PC-3 (cell line): ENCODE data around the gene CHKA. TPM values are rescaled to one million over a fixed set of nuclear protein-coding genes. Genes with fewer than 3 reads are reported as not detected.

Source experiments
- ATAC-seq: fragments of 200-7000 bp; cut with Tn5 transposase; 2 replicates; pipeline ENCODE4 v1.9.1; 2020; ENCODE audit warnings: mild to moderate bottlenecking, moderate library complexity
- BruUV-seq: library from RNA; stranded (reverse); fragments of 400-500 nt; replicated peaks from 2 replicates; lab custom pipeline; 2021; lab: Mats Ljungman, UMichigan
- CTCF ChIA-PET: fragments of 300-600 bp; sonication (Branson Sonifier 250); formaldehyde crosslinking; loops from one replicate; lab custom pipeline; 2022; ENCODE audit warnings: antibody characterized with exemption; lab: Charles Lee
- POLR2A ChIA-PET: fragments of 300-600 bp; sonication (Branson Sonifier 250); formaldehyde crosslinking; loops from one replicate; lab custom pipeline; 2022; ENCODE audit warnings: antibody characterized with exemption; ENCODE audit not compliant: unreplicated experiment; lab: Charles Lee
- DNase-seq: peaks from one replicate; pipeline ENCODE4 v3.0.0-alpha.2; 2015
- H2AFZ ChIP-seq: fragments of 300-600 bp; sonication (generic); 2 replicates; pipeline ENCODE4 v1.6.0; 2016; ENCODE audit warnings: antibody characterized with exemption, low read length
- H3F3A ChIP-seq: fragments of 300-600 bp; sonication (generic); one replicate; pipeline ENCODE4 v1.6.0; 2017; ENCODE audit warnings: antibody characterized with exemption, low read length, control low read depth, mild to moderate bottlenecking; ENCODE audit not compliant: unreplicated experiment
- H3K27ac ChIP-seq: fragments of 300-600 bp; sonication (generic); 2 replicates; pipeline ENCODE4 v1.5.1; 2016; ENCODE audit warnings: mild to moderate bottlenecking, low read length
- H3K27me3 ChIP-seq: fragments of 300-600 bp; sonication (generic); 2 replicates; pipeline ENCODE4 v1.6.1; 2016; ENCODE audit warnings: low read length, mixed read lengths
- H3K36me3 ChIP-seq: fragments of 300-600 bp; sonication (generic); 2 replicates; pipeline ENCODE4 v1.6.1; 2016; ENCODE audit warnings: low read depth, mixed run types, low read length, mixed read lengths
- H3K4me1 ChIP-seq: fragments of 300-600 bp; sonication (generic); 2 replicates; pipeline ENCODE4 v1.5.1; 2016; ENCODE audit warnings: low read length; ENCODE audit not compliant: insufficient read depth
- H3K4me2 ChIP-seq: fragments of 300-600 bp; sonication (generic); 2 replicates; pipeline ENCODE4 v1.6.0; 2016; ENCODE audit warnings: low read length
- H3K4me3 ChIP-seq: fragments of 300-600 bp; sonication (generic); 2 replicates; pipeline ENCODE4 v1.5.1; 2016; ENCODE audit warnings: mild to moderate bottlenecking, low read length, mixed read lengths
- H3K79me2 ChIP-seq: fragments of 300-600 bp; sonication (generic); 2 replicates; pipeline ENCODE4 v1.6.1; 2017; ENCODE audit warnings: low read length, mixed read lengths
- H3K9ac ChIP-seq: fragments of 300-600 bp; sonication (generic); 2 replicates; pipeline ENCODE4 v1.6.0; 2016; ENCODE audit warnings: mild to moderate bottlenecking, low read length
- H3K9me2 ChIP-seq: fragments of 300-600 bp; sonication (generic); replicated peaks from 2 replicates; pipeline ENCODE4 v1.6.1; 2016; ENCODE audit warnings: mixed run types, low read length, mixed read lengths
- H3K9me3 ChIP-seq: fragments of 300-600 bp; sonication (generic); 2 replicates; pipeline ENCODE4 v1.6.1; 2016; ENCODE audit warnings: low read length, mixed read lengths
- H4K20me1 ChIP-seq: fragments of 300-600 bp; sonication (generic); 2 replicates; pipeline ENCODE4 v1.6.1; 2016; ENCODE audit warnings: low read length, mixed read lengths
- EZH2 ChIP-seq: fragments of 300-600 bp; sonication (generic); IDR thresholded peaks from one replicate; pipeline ENCODE4 v1.6.1; 2017; ENCODE audit warnings: antibody characterized with exemption, mild to moderate bottlenecking, low read length; ENCODE audit not compliant: unreplicated experiment
- EZH2phosphoT487 ChIP-seq: fragments of 300-600 bp; sonication (generic); IDR thresholded peaks from 2 replicates; pipeline ENCODE4 v1.6.1; 2018; ENCODE audit warnings: mild to moderate bottlenecking, antibody characterized with exemption, low read length, borderline replicate concordance
- intact Hi-C: fragments of 100-400 bp; cut with micrococcal nuclease; formaldehyde crosslinking; loops from 2 replicates; pipeline ENCODE4 v1.9.0; 2023
- total RNA-seq: library from RNA; depleted of rRNA; stranded (reverse); fragments of >200 nt; gene quantifications from 2 replicates; pipeline ENCODE4 v1.2.3, GENCODE V29; 2014
- TF ChIP-seq, protein P1 (sequence below): fragments of 300-600 bp; sonication (generic); conservative IDR thresholded peaks from 2 replicates; pipeline ENCODE4 v1.5.1; 2017; ENCODE audit warnings: antibody characterized with exemption, low read depth, mild to moderate bottlenecking, low read length

Gene CHKA
- total RNA-seq, 1 experiment from 2014 or later: 57.5 TPM

DNA sequence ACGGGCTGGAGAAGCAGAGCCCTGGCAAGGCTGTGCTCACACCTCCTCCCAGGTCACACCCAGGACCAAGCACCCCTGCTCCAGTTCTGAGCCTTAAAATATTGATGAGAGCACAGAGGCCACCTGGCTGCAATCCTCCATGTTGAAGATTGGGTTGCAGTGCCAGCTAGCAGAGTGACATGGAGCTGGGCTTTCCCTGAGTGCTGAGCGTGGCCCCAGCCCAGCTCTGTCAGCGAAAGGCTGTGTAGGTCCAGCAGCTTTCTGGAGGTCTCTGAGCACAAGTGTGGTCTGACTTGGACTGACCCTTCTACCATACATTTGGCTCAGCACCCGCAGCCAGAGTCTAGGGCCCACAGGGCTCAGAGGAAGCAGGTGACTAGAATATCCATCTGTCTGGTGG is 4.0 kb upstream of the CHKA start:
- TF ChIP-seq EZH2phosphoT487: no peak
- TF ChIP-seq, protein P1, sequence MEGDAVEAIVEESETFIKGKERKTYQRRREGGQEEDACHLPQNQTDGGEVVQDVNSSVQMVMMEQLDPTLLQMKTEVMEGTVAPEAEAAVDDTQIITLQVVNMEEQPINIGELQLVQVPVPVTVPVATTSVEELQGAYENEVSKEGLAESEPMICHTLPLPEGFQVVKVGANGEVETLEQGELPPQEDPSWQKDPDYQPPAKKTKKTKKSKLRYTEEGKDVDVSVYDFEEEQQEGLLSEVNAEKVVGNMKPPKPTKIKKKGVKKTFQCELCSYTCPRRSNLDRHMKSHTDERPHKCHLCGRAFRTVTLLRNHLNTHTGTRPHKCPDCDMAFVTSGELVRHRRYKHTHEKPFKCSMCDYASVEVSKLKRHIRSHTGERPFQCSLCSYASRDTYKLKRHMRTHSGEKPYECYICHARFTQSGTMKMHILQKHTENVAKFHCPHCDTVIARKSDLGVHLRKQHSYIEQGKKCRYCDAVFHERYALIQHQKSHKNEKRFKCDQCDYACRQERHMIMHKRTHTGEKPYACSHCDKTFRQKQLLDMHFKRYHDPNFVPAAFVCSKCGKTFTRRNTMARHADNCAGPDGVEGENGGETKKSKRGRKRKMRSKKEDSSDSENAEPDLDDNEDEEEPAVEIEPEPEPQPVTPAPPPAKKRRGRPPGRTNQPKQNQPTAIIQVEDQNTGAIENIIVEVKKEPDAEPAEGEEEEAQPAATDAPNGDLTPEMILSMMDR: no peak
- H3K27ac ChIP-seq: no peak overlapping the region
- peaks cover 3% of the 10 kb centered on the region for H3K79me2 ChIP-seq
- H2AFZ ChIP-seq: no peak overlapping the region
- ChIA-PET POLR2A (no interaction called here), CTCF (no interaction called here)
- DNase-seq (no peak), ATAC-seq (no peak)
- H3K36me3 ChIP-seq: no peaks in the 10 kb centered on the region
- no peaks in the 10 kb centered on the region for H3K27me3 ChIP-seq
- no TSS peak for BruUV-seq
- intact Hi-C loops: no loop called here
- no peaks in the 10 kb centered on the region for H3F3A ChIP-seq
- H4K20me1 ChIP-seq: peaks cover 3% of the 10 kb centered on the region
- no peak overlapping the region for H3K4me3 ChIP-seq
- H3K9me2 ChIP-seq: no peaks in the 10 kb centered on the region
- H3K4me2 ChIP-seq: no peak overlapping the region
- H3K9ac ChIP-seq: no peak overlapping the region
- H3K4me1 ChIP-seq: peaks cover 40% of the 10 kb centered on the region
- peaks cover 5% of the 10 kb centered on the region; the same call in 1 of the 2 replicates for H3K9me3 ChIP-seq

- H3F3A ChIP-seq: no peaks in the 10 kb centered on the region
- intact Hi-C loops: loop anchor here (1.0 to 5.0 kb wide), 3 partner anchors 24 to 86 kb away; partner anchors contain the start of gene TCIRG1
- BruUV-seq: no TSS peak
- H4K20me1 ChIP-seq: peaks cover 24% of the 10 kb centered on the region
- H3K27ac ChIP-seq: peak overlapping the region; percentile 87
- ATAC-seq (peak; percentile 51), DNase-seq (peak; percentile 99)
- H3K9me2 ChIP-seq: no peaks in the 10 kb centered on the region
- TF ChIP-seq EZH2: no peak
- TF ChIP-seq, protein P1: no peak
- no peaks in the 10 kb centered on the region for H3K27me3 ChIP-seq
- POLR2A ChIA-PET: no interaction called here
- H3K4me3 ChIP-seq: no peak overlapping the region
- peak overlapping the region; percentile 70 for H3K4me2 ChIP-seq
- H3K36me3 ChIP-seq: no peaks in the 10 kb centered on the region
- CTCF ChIA-PET: no interaction called here
- H3K4me1 ChIP-seq: peaks cover 54% of the 10 kb centered on the region
- peaks cover 25% of the 10 kb centered on the region for H3K79me2 ChIP-seq
- H3K9ac ChIP-seq: no peak overlapping the region
- H2AFZ ChIP-seq: no peak overlapping the region
- H3K9me3 ChIP-seq: no peaks in the 10 kb centered on the region
These were observed 1.9 kb upstream of the CHKA start for GRCh38 chr11:68122936-68123539.
